ENCODE results near the gene FOXO1.

Gene FOXO1

GRCh38 chr13:40612041-40612440, 54.4 kb downstream of the FOXO1 start:
- TF ChIP-seq CTCF (IDR thresholded peaks at IDR 0.05; ENCODE audit: low read depth, low read length, missing control alignments), result no peak
- H3K4me3 ChIP-seq (replicated peaks; ENCODE audit: low read depth, low read length), result no peak overlapping the region
- DNase-seq (ENCODE audit: extremely low read depth, low read depth), result no peak

- no peak for DNase-seq (ENCODE audit: extremely low read depth, low read depth)
- H3K4me3 ChIP-seq (replicated peaks; ENCODE audit: low read depth, low read length), result no peak overlapping the region
- no peak for TF ChIP-seq CTCF (IDR thresholded peaks at IDR 0.05; ENCODE audit: low read depth, low read length, missing control alignments)
Measured at GRCh38 chr13:40611635-40612034, 54.8 kb downstream of the FOXO1 start.

GRCh38 chr13:40611004-40611403, 55.4 kb downstream of the FOXO1 start:
- no peak for TF ChIP-seq CTCF (IDR thresholded peaks at IDR 0.05; ENCODE audit: low read depth, low read length, missing control alignments)
- no peak for DNase-seq (ENCODE audit: extremely low read depth, low read depth)
- no peak overlapping the region for H3K4me3 ChIP-seq (replicated peaks; ENCODE audit: low read depth, low read length)

GRCh38 chr13:40609972-40610726, 56.3 kb downstream of the FOXO1 start:
- no peak overlapping the region for H3K4me3 ChIP-seq (replicated peaks; ENCODE audit: low read depth, low read length)
- no peak for TF ChIP-seq CTCF (IDR thresholded peaks at IDR 0.05; ENCODE audit: low read depth, low read length, missing control alignments)
- DNase-seq (ENCODE audit: extremely low read depth, low read depth), result no peak

DNA sequence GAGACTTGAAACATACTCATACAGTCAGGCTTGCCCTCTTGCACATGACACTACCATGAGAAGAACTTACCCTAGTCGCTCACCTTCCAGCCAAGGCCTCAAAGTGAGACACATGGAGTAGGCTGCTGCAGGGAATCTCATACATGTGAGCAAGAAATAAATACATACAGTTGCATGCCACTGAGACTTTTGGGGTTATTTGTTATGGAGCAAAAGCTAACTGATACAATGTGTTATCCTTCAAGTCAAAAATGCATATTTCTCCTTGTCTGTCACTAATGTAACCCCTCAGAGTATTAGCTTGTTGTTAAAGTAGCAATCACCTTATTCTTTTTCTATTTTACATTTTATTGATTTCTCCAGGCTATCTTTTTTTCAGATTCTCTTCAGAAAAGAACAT, 58.1 kb downstream of the FOXO1 start:
- H3K4me3 ChIP-seq (replicated peaks; ENCODE audit: low read depth, low read length), result no peak overlapping the region
- no peak for DNase-seq (ENCODE audit: extremely low read depth, low read depth)
- TF ChIP-seq CTCF (IDR thresholded peaks at IDR 0.05; ENCODE audit: low read depth, low read length, missing control alignments), result no peak

- no peak for TF ChIP-seq CTCF (IDR thresholded peaks at IDR 0.05; ENCODE audit: low read depth, low read length, missing control alignments)
- DNase-seq (ENCODE audit: extremely low read depth, low read depth), result no peak
- H3K4me3 ChIP-seq (replicated peaks; ENCODE audit: low read depth, low read length), result no peak overlapping the region
Measured at GRCh38 chr13:40605573-40605972, 60.9 kb downstream of the FOXO1 start.

DNA sequence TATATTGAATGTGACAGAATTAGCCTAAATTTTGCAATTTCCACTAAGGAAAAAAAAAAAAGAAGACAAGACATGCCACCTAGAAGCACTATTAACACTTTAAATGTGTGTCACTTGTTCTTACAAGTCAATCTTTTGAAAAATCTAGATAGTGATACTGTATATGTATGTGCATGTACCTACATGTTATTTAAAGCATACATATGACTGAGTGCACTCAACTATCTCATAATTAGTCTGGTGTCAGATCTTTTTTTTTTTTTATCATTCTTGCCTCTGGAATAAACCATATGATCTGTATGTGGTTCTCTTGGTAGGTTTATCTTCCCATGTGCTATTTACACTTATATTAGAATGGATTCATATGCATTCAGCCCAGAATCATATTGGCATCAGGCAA, 62.3 kb downstream of the FOXO1 start:
- no peak overlapping the region for H3K4me3 ChIP-seq (replicated peaks; ENCODE audit: low read depth, low read length)
- no peak for TF ChIP-seq CTCF (IDR thresholded peaks at IDR 0.05; ENCODE audit: low read depth, low read length, missing control alignments)
- no peak for DNase-seq (ENCODE audit: extremely low read depth, low read depth)

Measured in HFF-Myc (cell line).